Caki2 (cell line): ENCODE data around the gene KANTR. TPM values are rescaled to one million over a fixed set of nuclear protein-coding genes. Genes with fewer than 3 reads are reported as not detected.
"Not testable (repeated sequence)": the region's sequence is repeated elsewhere in the genome, so short reads cannot be mapped to it uniquely, and the experiment has no call there.

Experiments used
- DNase-seq: peaks from one replicate; pipeline ENCODE4 v3.0.0-alpha.2; 2015; ENCODE audit warnings: low read depth
- in situ Hi-C: cut with HindIII; loops from 2 replicates; pipeline ENCODE4 v1.10.0; 2016; ENCODE audit warnings: low sequenced_read_pairs, low pct_unique_long_range_greater_than_20kb, mixed read lengths
- total RNA-seq: library from RNA; depleted of rRNA; stranded (reverse); fragments of >200 nt; shearing (Covaris generic); gene quantifications from 2 replicates; pipeline ENCODE4 v1.2.3, GENCODE V29; 2014; ENCODE audit warnings: low replicate concordance

KANTR gene
- total RNA-seq, 1 experiment from 2014 or later, result 4.5 TPM

- in situ Hi-C loops, result no loop called here
- DNase-seq, result no peak
These were observed 21.1 kb downstream of the KANTR start for GRCh38 chrX:53114864-53115549.

- DNase-seq, result no peak
- in situ Hi-C loops, result no loop called here
These were observed 21.6 kb downstream of the KANTR start for GRCh38 chrX:53115550-53115874.

GRCh38 chrX:53116101-53116500 lies 22.2 kb downstream of the KANTR start:
- in situ Hi-C loops, result no loop called here
- DNase-seq, result no peak

- DNase-seq, result no peak
- in situ Hi-C loops, result no loop called here
These were observed 28.1 kb downstream of the KANTR start for GRCh38 chrX:53122013-53122412.

GRCh38 chrX:53125506-53125905 lies 31.6 kb downstream of the KANTR start:
- DNase-seq, result no peak
- in situ Hi-C loops, result no loop called here

GRCh38 chrX:53126377-53126776 lies 32.4 kb downstream of the KANTR start:
- in situ Hi-C loops, result no loop called here
- DNase-seq, result no peak

GRCh38 chrX:53128097-53128749 lies 34.3 kb downstream of the KANTR start:
- no peak for DNase-seq
- in situ Hi-C loops, result no loop called here

- in situ Hi-C loops, result no loop called here
- DNase-seq, result no peak
These were observed 39.5 kb downstream of the KANTR start for GRCh38 chrX:53133400-53133799.

GRCh38 chrX:53135581-53135980 lies 41.6 kb downstream of the KANTR start:
- in situ Hi-C loops, result no loop called here
- DNase-seq, result no peak

GRCh38 chrX:53153581-53153980 lies 59.6 kb downstream of the KANTR start:
- no peak for DNase-seq
- in situ Hi-C loops, result no loop called here

- no peak for DNase-seq
- in situ Hi-C loops, result no loop called here
These were observed 61.7 kb downstream of the KANTR start for GRCh38 chrX:53155512-53156206.

GRCh38 chrX:53156207-53156596 lies 62.3 kb downstream of the KANTR start:
- in situ Hi-C loops, result no loop called here
- DNase-seq, result no peak

GRCh38 chrX:53159184-53159583 lies 65.2 kb downstream of the KANTR start:
- DNase-seq, result no peak
- in situ Hi-C loops, result no loop called here

- DNase-seq, result no peak
- in situ Hi-C loops, result no loop called here
These were observed 66.5 kb downstream of the KANTR start for GRCh38 chrX:53160297-53160983.

GRCh38 chrX:53163436-53163835 lies 69.5 kb downstream of the KANTR start:
- in situ Hi-C loops, result no loop called here
- DNase-seq, result no peak

GRCh38 chrX:53164566-53164965 lies 70.6 kb downstream of the KANTR start:
- in situ Hi-C loops, DNase-seq: not testable (repeated sequence)

- in situ Hi-C loops, result no loop called here
- no peak for DNase-seq
These were observed 72.2 kb downstream of the KANTR start for GRCh38 chrX:53166103-53166502.

GRCh38 chrX:53171356-53171755 lies 77.4 kb downstream of the KANTR start:
- in situ Hi-C loops, result no loop called here
- no peak for DNase-seq
